ENCODE results near the gene FBXW9.

FBXW9 gene

DNA sequence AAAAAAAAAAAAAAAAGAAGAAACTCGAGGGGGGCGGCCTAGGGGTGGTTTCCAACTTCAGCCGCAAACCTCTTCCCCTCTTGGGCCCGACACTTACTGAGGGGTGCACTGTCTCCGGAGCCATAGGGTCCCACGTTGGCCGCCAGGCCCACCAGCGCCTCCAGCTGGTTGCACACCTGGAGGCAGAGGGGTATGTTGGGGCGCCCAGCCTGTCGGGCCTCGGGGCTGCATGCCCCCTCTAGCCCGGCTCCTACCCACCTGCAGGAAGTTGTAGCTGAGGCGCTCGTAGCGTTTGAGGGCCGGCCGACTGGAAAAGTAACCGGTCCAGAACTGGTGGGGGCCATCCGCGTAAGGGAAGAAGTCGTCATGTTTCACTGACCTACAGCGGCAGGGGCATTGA is 38.5 kb downstream of the FBXW9 start:
- TF ChIP-seq ZFX (IDR thresholded peaks at IDR 0.05; ENCODE audit: borderline replicate concordance), result no peak
- TF ChIP-seq, protein P1, sequence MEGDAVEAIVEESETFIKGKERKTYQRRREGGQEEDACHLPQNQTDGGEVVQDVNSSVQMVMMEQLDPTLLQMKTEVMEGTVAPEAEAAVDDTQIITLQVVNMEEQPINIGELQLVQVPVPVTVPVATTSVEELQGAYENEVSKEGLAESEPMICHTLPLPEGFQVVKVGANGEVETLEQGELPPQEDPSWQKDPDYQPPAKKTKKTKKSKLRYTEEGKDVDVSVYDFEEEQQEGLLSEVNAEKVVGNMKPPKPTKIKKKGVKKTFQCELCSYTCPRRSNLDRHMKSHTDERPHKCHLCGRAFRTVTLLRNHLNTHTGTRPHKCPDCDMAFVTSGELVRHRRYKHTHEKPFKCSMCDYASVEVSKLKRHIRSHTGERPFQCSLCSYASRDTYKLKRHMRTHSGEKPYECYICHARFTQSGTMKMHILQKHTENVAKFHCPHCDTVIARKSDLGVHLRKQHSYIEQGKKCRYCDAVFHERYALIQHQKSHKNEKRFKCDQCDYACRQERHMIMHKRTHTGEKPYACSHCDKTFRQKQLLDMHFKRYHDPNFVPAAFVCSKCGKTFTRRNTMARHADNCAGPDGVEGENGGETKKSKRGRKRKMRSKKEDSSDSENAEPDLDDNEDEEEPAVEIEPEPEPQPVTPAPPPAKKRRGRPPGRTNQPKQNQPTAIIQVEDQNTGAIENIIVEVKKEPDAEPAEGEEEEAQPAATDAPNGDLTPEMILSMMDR (IDR thresholded peaks at IDR 0.05), result 0 out of 2 replicates have a peak, but pooled peaks have one; percentile 12

DNA sequence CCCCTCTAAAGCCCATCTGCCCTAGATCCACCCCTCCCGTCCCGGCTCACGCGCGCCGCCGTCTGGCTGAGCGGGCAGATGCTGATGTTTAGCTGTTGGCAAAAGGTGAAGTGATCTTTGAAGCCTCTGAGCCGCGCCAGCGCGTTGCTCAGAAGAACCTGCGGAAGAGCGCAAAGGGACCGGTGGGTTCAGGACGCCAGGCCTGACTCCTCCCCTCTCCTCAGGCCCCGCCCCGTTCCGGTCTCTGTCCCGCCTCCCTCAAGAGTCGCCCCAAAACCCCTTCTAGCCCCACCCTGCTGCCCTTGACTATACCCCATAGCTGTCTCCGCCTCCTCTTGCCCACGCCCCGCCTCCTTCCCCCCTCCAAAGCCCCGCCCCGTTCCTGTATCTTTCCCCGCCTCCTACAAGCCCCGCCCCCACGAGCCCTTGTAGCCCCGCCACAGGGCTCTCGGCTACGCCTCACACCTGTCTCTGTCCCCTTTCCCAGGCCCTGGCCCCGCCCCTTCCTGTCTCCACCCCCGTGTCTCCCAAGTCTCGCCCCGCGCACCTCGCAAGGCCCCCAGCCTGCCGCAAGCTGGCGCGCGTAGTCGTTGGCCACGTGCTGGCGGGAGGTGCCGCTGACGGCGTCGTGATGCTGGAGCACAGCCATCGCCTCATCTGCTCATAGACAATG is 39.4 kb downstream of the FBXW9 start:
- TF ChIP-seq, protein P1 (IDR thresholded peaks at IDR 0.05), result no peak
- TF ChIP-seq ZFX (IDR thresholded peaks at IDR 0.05; ENCODE audit: borderline replicate concordance), result no peak

More for the DNA sequence above, 38.5 kb downstream of the FBXW9 start:
- no peak overlapping the region for H3K27ac ChIP-seq

DNA sequence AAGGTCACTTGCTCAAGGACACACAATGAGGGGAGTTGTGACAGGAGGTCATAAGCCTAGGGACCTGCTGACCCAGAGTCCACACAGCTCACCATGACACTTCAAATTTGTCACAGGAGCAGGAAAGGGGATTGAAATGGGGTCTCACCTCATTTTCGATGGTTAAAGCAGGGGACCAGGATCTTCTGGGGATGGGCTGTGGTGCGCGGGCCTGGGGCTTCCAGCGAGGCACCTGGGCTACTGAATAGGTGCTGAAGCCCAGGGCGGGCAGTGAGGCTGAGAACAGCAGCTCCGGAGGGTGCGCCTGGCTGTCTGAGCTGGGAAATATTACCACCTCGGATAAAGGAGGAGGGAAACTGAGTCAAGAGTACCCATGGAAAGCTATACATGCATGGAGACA is 40.9 kb downstream of the FBXW9 start:
- no peak overlapping the region for H3K27ac ChIP-seq
- TF ChIP-seq, protein P1 (IDR thresholded peaks at IDR 0.05), result no peak
- TF ChIP-seq ZFX (IDR thresholded peaks at IDR 0.05; ENCODE audit: borderline replicate concordance), result no peak

More for the DNA sequence above, 39.4 kb downstream of the FBXW9 start:
- H3K27ac ChIP-seq, result no peak overlapping the region

DNA sequence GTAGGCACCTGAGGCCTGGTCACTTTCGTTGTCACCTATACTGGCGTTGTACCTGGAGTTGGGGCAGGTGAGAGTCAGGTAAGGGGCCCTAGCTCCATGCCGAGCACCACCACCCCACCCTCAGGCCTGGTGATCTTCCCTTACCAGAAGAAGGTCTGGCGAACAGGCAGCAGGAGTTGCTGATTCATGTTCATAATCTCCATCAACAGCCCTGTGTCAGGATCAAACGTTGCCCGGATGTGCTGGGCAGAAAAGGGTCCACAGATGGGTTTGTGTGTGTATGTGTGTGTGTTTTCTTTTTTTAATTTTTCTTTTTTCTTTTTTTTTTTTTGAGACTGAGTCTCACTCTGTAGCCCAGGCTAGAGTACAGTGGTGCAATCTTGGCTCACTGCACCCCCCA is 44.2 kb downstream of the FBXW9 start:
- TF ChIP-seq, protein P1 (IDR thresholded peaks at IDR 0.05), result no peak
- TF ChIP-seq ZFX (IDR thresholded peaks at IDR 0.05; ENCODE audit: borderline replicate concordance), result no peak
- no peak overlapping the region for H3K27ac ChIP-seq

DNA sequence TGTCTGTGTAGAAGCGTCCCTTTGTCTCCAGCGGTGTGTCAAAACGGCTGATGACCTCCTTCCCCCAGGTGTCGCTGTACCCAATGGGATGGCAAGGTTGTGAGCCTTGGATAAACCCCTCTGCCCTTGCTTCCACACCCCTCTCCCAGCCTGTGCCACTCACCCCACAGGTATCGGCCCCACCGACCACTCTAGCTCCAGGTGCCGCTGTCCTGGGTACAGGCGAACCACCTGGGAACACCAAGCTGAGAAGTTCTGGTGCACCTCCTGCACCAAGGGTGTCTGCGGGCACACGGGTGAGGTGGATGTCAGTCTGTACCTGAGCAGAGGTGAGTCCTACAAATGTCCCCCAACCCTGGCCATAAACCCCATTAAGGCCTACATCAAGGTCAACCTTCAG is 46.5 kb downstream of the FBXW9 start:
- TF ChIP-seq ZFX (IDR thresholded peaks at IDR 0.05; ENCODE audit: borderline replicate concordance), result no peak
- no peak overlapping the region for H3K27ac ChIP-seq

DNA sequence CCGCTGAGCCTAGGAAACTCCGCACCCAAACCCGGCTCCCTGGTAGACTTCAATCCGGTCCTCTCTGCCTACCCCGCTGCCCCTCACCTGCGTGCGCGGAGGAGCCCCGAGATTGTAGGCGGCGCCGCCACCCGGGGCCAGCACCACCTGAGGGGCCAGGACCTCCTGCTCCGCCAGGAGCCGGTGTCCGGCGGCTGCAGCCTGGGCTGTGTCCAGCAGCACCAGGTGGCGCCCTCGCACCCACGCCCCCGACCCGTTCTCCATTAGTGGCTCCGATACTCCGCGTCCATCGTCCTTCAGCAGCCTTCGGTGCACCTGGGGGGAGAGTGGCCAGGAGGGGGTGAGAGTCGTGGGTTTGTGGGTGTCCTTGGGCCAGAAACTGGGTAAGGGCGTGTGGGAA is 48.3 kb downstream of the FBXW9 start:
- TF ChIP-seq ZFX (IDR thresholded peaks at IDR 0.05; ENCODE audit: borderline replicate concordance), result no peak
- TF ChIP-seq, protein P1 (IDR thresholded peaks at IDR 0.05), result peak; percentile 82
- H3K27ac ChIP-seq, result peak overlapping the region; percentile 65

DNA sequence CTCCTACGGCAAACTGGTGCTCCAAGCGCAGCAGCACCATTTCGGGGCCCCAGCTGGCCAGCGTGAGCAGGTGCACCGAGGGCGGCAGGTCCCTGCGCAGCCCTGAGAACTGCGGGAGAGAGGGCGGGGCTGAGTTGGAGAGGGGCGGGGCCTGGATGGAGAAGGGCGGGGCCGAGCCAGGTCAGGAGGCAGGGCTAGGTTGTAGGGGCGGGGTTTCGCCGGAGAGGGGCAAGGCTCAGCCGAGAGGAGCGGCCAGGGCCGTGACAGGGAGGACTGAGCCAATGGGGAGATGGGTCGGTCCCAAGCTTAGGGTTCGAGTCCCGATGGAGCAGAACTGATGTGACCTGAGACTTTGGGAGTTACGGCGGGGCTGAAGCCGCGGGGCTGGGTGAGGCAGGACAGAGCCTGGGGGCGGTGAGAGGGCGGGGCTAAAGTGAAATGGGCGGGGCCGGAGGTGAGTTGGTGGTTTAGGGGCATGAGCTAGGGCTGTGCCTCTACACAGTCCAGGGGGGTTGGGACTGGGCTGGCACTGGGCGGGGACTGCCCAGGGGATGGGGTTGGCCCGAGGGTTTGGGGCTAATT is 48.9 kb downstream of the FBXW9 start:
- TF ChIP-seq, protein P1 (IDR thresholded peaks at IDR 0.05), result no peak
- TF ChIP-seq ZFX (IDR thresholded peaks at IDR 0.05; ENCODE audit: borderline replicate concordance), result no peak
- H3K27ac ChIP-seq, result peak overlapping the region; percentile 65
